HG03571 (cell line): ENCODE data around the gene CALN1.
"Not testable (repeated sequence)": the region's sequence is repeated elsewhere in the genome, so short reads cannot be mapped to it uniquely, and the experiment has no call there.

Experiments
- ATAC-seq: cut with Tn5 transposase; IDR thresholded peaks from one replicate; pipeline ENCODE4 v1.9.1; 2021; ENCODE audit not compliant: unreplicated experiment

Gene CALN1

DNA sequence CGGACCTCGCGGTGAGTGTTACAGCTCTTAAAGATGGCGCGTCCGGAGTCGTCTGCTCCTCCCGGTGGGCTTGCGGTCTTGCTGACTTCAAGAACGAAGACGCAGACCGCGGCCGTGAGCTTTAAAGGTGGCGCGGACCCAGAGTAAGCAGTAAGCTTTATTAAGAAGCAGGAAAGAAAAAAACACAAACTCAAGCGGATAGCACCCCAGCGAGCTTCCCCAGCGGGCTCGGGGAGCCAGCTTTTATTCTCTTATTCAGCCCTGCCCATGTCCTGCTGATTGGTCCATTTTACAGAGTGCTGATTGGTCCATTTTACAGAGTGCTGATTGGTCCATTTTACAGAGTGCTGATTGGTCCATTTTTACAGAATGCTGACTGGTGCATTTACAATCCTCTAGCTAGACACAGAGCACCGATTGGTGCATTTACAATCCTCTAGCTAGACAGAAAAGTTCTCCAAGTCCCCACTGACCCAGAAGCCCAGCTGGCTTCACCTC, at the start of gene CALN1:
Gene CALN1 (minus strand): TSS at position 218 of the 498 bp plus-strand sequence.
- ATAC-seq: not testable (repeated sequence)

DNA sequence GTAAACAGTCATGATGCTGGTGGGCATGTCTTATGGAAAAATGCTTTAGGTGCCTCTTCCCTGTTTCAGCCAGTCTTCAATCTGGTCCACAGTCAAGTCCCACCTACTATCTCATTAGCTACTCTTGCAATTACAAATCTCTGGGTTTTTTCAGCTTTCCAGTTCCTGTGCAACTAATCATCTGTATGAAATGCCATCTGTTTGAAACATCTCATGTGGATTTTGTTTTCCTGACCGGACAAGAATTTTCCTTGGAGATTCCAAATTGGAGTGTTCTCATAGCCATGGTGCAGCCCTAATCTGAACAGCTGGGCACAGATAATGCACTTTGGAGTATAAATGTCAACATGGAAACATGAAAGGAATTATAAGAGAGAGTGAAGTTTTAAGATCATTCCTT, 41.3 kb upstream of the CALN1 start:
- ATAC-seq: no peak

DNA sequence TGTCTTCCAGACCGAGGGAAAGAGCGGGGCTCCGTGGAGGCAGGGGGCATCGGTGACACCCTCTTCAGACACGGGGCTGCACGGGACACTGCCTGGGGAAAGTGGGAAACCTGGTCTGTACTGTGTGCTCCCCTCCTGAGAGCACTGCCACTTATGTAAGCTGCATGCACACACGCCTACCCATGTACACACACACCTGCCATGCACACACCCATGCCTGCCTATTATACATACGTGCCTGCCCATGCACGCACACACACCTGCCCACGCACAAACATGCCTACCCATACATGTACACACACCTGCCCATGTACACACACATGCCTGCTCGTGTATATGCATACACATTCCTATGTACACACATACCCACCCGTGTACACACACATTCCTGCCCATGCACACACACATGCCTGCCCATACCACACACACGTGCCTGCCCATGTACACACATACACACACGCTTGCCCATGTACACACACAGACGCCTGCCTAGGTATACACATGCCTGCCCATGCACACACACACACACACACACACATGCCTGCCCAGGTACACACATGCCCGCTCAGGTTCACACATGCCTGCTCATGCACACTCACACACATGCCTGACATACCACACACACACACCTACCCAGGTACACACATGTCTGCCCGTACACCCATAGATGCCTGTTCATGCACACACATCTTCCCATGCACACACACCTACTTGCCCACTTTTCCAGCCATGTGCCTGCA, 35.5 kb upstream of the CALN1 start:
- no peak for ATAC-seq

DNA sequence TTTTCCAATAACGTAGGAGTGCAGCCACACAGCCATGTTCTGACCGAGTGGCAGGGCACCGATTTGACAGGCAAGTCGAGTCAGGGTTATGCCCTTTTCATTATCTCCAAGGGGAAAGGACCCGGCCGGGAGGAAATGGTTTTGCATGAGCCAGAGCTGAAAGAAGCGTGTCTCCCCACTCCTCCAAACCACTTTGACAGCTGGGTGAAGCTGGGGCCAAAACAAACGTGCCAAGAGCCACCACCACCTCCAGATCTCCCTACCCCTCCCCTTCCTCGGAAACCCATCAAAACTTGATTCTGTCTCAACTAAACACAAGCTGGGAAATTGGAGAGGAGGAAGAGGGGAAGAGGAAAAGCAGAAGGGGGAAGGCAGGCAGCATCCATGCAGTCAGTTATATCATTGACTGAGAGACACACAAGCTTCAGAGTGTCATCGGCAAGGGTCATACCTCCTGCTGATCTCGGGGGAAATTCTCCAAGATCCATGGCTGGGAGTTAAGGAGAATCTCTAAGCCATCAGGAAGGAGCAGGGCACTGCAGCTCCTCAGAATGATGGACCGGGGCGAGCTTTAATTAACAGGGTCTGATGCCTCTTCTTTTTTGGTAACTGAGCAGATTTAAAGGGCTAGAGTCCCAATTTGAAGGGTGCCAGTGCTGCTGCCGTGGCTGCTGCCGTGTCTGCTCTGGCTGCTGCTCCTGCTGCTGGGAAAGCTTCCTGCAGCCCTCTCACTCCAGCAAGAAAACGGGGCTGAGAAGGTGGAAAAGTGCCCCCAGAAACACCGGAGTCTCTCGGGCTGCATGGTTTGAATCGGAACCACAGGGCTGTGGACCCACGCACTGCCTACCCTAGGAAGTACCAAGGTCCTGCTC, 34.7 kb upstream of the CALN1 start:
- ATAC-seq: no peak

DNA sequence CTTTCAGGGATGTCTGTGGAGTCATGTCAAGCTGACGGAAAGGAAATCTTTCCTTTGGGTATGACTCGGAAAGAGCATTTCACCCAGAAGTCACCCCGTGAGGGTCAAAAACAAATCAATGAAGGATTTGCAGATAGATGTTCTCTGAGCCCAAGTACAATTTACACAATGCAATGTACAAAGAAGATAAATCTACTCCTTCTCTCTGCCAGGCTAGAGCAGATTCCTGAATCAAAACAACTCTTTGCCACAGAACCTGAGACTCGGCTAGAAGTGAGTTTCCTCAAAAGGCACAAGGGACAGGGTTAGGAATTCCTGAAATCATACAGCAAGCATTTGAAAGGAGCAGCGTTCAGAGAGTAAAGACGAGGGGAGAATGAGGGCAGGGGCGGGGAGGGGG, 34.0 kb upstream of the CALN1 start:
- no peak for ATAC-seq

DNA sequence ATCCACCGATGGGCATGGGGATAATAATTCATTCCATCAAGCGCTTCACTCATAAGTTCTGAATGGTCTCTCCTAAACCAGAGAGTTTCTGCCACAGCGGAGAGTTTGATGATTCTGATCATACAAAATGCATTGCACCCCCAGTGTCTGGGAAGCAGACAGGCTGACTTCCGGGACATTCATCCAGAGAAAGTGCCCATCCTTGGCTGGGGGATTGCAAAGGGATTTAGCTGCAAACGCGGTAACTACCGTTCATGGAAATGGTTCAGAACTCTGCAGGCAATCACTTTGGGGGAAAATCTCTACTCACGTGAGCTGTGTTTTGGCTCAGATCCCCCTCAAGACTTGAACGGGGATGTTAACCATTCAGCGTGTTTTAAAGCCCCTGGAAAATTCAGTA, 33.4 kb upstream of the CALN1 start:
- ATAC-seq: no peak

DNA sequence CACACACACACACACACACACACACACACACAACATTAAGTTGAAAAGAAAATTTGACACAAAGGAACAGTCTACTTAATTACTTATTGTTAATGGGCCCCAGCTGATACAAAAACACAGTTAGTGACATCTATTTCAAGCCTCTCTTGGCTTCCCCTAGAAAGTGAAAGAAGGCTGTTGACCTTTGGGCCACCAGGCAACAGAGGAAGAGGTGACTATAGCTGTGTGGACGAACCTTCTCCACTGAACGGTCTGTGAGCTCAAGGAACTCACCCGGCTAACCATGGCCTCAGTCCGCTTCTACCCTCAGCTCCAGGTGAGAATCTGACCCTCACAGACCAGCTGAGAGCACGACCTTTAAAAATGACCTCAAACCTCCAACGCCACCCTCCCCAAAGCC, 32.9 kb upstream of the CALN1 start:
- ATAC-seq: no peak

DNA sequence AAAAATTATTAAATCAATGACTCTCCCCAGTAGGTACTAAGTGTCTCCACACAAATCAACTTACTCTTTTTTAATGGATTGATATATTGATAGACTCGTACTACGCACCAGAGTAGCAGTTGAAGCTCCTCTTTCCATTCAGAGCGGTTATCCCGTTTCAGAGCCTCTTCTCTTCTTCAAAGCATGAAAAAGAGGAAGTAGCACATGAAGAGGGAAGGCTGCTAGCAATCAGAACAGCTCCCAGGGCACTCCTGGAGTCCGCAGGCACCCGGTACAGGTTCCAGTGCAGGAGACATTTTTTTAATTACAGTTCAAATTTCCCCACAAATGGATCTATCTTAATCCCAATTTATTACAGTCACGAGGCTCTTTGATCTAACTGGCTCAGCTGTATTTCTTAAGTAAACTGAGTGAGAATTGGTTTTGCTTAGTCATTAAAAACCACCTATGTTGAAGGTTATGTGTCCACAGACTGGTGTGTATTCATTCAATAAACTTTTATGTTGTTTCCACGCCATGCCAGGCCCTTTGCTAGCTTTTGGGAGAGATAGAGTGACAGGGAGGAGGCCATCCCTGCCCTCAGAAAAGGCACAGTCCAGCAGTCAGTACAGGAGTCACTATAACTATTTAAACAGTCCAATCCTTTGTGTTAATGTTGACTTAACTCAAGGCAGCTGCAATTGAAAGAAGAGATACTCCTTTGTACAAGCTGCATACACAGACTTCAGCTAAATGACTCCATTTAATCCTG, 32.1 kb upstream of the CALN1 start:
- no peak for ATAC-seq

DNA sequence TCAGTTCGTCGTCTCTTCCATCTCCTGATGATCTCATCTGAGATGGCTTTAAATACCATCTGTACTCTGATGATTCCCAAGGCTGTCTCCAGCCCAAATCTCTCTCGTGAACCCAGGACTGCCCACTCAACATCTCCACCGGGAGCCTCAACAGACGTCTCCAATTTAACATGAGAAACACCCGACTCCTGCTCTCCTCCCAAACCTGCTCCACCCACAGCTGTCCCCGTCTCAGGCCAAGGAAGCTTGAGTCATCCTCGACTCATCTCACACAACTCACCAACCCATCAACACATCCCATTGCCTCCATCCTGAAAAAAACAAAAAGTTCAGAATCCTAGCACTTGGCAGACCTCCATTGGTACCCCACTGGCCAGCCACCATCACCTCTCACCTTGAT, 29.7 kb upstream of the CALN1 start:
- ATAC-seq: no peak

DNA sequence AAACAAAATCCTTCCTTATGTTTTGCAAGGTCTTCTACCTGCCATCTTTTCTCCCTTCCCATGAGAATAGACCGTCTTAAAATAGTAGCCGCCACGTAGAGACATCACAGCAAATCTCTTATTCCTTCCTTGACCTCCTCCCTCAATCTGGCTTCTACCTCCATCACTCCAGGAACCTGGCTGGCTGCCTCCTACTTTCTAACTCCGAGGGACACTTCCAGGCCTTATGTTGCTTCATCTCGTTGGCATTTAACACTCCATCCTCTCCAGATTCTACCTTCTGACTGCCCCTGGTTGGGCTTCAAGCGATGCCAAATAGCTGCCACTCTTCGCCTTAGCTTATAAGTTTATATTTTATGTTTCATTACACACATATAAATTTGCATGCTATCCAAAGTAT, 26.4 kb upstream of the CALN1 start:
- no peak for ATAC-seq

DNA sequence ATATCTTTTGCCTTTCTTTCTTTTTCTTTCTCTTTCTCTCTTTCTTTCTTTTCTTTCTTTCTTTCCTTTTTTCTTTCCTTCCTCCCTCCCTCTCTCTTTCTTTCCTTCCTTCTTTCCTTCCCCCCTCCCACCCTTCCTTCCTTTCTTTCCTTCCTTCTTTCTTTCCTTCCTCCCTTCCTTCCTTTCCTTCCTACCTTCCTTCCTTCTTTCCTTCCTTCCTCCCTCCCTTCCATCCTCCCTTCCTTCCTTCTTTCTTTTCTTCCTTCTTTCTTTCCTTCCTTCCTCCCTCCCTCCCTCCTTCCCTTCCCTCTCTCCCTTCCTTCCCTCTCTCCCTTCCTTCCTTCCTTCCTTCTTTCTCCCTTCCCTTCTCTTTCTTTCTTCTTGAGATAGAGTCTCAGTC, 25.5 kb upstream of the CALN1 start:
- ATAC-seq: no peak

DNA sequence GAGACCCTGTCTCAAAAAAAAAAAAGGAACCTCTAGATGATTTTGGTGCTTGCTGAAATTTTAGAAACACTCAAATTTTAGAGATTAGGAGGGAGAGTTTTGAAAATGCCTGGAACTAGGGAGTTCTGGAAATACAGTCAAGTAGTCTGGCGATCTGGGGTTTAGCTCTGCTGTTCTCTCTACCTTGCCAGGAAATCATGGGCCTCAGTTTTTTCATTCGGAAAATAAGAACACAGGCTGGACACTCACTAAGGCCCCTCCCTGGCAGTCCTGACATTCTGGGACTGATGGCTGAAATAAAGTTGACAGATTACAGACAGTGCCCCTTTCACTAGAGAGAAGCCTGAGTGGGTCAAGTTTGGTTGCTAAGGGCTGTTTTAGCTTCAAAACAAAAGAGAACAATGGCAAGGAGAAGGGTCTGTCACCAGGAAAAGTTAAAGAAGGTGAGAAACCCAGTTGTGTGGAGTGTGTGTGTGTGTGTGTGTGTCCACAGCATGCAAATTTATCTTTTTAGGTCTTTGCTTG, 25.0 kb upstream of the CALN1 start:
- no peak for ATAC-seq

DNA sequence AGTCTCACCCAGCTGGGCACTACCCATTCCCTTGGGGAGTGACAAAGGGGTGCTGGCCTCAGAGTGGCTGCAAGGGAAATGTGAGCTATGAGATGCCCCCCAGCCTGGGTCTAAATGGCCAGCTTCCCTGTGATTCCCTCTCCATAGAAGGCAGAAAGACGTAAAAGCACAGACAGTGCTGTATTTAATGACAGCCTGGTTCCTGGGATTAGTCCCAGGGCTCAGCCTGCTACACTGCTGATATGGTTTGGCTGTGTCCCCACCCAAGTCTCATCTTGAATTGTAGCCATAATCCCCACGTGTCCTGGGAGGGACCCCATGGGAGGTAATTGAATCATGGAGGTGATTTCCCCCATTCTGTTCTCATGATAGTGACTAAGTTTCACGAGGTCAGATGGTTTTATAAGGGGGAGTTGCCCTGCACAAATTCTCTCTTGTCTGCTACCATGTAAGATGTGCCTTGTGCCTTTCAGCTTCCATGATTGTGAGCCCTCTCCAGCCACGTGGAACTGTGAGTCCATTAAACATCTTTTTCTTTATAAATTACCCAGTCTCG, 23.9 kb upstream of the CALN1 start:
- ATAC-seq: no peak

DNA sequence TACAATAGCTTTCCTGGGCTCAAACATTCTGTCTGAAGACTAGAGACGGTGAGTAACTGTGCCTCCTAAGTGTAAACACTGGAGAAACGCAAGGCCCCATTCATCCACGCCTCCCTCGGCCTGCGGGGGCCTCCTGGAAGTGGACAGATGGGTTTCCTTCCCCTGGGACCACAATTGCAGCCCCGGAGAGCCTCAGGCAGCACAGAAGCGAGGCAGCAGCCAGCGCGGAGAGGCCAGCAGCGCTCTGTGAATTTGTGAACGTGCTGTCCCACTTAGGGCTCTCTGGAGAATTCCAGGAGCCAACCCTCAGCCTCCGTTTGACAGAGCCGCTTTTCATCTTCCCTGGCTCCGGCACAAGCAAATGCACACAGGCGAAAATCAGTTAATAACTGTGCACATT, 23.2 kb upstream of the CALN1 start:
- no peak for ATAC-seq

DNA sequence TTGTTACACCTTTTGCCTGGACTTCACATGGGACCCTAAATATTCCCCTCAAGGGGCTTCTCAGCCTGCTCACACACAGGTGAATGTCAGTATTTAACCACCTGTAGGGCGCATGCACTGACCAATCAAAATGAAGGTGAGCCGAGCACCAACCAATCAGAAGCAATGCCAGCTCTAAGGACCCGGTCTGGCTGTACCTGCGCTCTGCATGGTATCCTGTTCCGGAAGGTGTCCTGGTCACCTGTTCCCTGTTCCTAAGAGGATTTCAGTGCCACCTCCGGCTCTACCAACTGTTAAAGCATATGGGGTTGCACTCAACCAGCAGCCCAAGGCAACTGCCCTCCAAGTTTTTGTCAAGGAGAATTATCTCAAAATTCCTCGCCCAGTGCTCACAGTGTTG, 18.4 kb upstream of the CALN1 start:
- ATAC-seq: no peak

DNA sequence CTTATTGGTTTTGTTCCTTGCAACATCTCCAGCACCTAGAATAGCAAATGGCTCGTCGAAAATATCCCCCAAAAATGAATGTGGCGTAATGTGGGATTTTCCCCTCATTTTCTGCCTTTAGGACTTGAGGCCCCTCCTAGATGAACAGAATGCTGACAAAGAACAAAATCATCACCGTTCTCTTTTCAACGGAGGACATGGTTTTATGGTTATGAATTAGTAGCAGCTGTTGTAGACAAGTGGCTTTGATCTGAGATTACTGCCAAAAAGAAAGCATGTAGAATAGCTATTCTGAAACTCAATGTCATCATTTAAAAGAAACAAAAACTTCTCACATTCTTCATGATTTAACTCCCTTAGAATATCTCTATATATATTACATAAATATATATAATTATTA, 17.2 kb upstream of the CALN1 start:
- ATAC-seq: no peak

DNA sequence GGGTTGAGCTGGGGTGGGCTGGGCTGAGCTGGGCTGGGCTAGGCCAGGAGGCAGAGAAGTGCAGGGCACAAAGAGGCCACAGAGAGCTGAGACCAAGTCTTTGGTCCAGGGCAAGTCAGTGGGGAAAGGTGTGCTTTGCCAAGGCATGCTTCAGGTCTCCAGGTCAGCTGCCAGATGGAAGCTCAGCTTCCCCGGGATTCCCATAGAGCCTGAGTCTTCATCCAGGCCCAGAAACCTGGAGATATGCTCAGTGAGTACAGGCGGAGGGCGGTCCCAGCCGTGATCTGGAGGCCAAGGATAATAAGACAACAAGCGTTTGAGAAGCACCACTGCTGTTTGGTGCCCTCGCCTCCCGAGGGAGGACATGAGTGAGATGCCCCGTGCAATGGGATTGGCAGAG, 4.7 kb upstream of the CALN1 start:
- ATAC-seq: no peak

DNA sequence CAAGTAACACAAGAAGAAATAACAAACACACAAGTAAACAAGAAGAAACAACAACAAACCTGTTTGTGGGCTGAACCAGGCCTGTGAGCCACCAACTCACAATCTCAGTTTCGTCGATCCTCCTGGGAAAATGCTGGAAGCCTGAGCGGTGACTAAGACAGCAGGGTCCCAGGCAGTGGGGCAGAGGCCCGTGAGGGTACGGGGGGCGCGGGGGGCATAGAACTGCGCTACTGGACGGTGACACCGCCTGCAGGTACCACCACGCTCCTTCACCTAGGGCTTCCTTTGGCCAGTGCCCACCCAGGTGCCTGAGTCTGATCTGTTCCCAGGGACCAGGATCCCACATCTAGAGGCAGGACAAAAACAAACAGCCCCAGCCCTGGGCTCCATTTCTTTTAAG, 3.4 kb upstream of the CALN1 start:
- ATAC-seq: no peak

DNA sequence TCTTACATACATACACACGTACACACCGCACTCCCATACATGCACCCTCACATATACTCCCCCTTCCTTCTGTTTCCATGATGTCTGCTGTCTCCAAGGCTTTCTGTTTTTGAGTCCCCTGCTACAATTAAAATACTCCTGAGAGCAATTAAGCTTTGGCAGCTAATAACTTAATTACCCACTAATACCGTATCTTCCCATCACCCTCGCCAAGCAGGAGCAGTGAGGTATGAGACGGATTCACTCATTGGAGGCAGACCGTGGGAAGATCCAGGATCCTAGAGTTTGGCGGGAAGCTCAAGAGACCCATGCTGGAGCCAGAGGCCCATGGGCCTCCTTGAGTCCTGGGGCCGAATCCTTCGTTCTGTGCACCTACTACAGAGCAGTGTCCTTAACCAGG, 1.7 kb upstream of the CALN1 start:
- no peak for ATAC-seq

DNA sequence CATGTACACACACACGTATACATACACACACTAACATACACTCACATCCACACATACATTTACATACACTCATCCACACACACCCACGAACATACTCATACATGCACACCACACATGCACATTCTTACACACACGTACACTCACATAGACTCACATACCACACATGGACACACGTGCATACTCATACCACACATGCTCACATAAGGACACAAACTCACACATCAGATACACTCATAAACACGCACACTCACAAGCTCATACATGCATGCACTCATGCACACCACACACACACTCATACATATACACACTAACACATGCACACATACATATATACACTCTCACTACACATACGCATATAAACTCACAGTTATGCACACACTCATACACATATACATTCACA, 1.2 kb upstream of the CALN1 start:
- ATAC-seq: no peak

DNA sequence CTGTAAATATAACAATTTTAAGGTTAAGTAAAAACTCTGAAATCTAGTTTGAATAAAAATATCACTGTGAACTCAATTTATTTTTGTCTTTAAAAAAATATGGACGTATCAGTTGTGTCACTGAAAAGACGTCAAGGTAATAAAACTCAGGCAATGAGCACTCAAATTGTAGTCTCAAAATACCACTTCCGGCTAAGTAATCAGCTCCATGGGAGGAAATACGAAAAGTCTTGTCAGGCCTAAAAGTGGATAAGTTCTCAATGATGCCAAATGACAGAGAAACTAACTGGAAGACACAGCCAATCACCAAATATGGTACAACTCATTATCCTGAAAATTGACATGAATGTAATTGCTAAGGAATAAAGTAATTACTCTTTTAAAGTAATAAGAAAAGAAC, 719 bp downstream of the CALN1 start:
- ATAC-seq: no peak
